Heart left ventricle (tissue), 13 donors: ENCODE results near the gene PLN.

Source experiments
- CTCF ChIP-seq, 12 donors: fragments of 200-600 bp; sonication (generic) in 4 of 12; IDR thresholded peaks; one replicate each; pipeline versions ENCODE4 v1.5.0 to v1.8.0; 2018 to 2022; ENCODE audit warnings: antibody characterized with exemption in 12 of 12, mild to moderate bottlenecking in 5 of 12
- POLR2A ChIP-seq, 2 donors: fragments of 450-650 bp; IDR thresholded peaks; one replicate each; pipeline ENCODE4 v1.6.1; 2017; ENCODE audit warnings: antibody characterized with exemption in 2 of 2, mild to moderate bottlenecking in 2 of 2, moderate library complexity in 2 of 2
- donor health status: ischemic (EF 13 %, LVEDD 7.1; RV severe dilation, severe dysfunction).
- donor health status: DM: no; HTN: yes; CAD: no.
- donor health status: DM: no; HTN: no; CAD: no.
- donor health status: ischemic (EF 25% LVEDD 6.9; RV normal size, moderate dysfunction).
- donor health status: ischemic (EF 25% LVEDD 5.7; RV mildly dilated, moderate dysfunction).
- donor health status: ischemic (EF 35%, LVEDD 5.7; RV mildly dilated, moderate dysfunction).
- donor health status: nonischemic (EF 11% LVEDD 7.7; RV severe dilation, severe dysfunction).
- donor health status: DM: yes; HTN: yes; CAD: no.
- donor health status: PGD.
- donor health status: ischemic (EF 29% LVEDD 5.4; RV normal size, mild dysfunction).
- donor health status: nonischemic (EF 23%, LVEDD 6.1; RV moderate dilation, normal function).

- TF ChIP-seq CTCF (IDR thresholded peaks at IDR 0.05) = no peak
- no peak for TF ChIP-seq POLR2A (IDR thresholded peaks at IDR 0.05)
These were observed 17.2 kb upstream of the PLN start for GRCh38 chr6:118530942-118531341.
